HS-27A (cell line): ENCODE measurements around the gene DPYSL3.
"Not testable (repeated sequence)": the region's sequence is repeated elsewhere in the genome, so short reads cannot be mapped to it uniquely, and the experiment has no call there.

ENCODE experiments used
- DNase-seq: peaks from one replicate; pipeline ENCODE4 v3.0.0-alpha.2; 2012; ENCODE audit warnings: low read depth, missing footprints

The DPYSL3 gene

DNA sequence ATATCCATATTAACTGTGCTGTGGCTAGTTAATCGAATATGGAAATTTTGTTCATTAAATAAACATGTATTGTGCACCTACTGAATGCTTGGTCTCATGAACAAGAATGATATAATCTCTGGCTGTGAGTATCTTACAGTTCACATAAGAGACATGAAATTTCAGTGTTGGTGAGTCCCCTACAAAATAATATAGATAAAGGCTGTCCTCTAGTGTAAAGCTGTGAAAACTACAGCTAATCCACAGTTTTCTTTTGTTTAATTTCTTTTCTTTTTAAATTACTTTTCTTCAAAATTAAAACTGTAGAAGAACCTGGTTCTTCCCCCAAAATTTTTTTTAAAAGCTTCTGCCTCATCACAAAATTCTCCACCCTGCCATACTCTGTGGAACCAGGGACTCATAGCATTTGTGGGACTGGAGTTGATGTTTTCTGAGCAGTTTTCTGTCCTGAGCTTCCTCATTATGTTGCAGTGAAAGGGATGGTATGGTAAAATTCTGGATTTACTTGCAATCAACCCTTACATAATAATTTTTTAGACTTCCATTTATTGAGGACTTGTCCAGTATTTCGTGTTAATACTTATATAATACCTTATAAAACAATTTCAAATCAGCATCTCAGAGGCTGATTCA lies 140.0 kb downstream of the DPYSL3 start:
- DNase-seq = no peak

DNA sequence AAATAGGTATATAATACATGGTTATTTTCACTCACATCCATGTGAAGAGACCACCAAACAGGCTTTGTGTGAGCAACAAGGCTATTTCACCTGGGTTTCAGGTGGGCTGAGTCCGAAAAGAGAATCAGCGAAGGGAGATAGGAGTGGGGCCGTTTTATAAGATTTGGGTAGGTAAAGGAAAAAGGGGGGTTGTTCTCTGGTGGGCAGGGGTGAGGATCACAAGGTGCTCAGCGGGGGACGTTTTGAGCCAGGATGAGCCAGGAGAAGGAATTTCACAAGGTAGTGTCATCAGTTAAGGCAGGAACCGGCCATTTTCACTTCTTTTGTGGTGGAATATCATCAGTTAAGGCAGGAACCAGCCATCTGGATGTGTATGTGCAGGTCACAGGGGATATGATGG lies 142.5 kb downstream of the DPYSL3 start:
- DNase-seq = not testable (repeated sequence)

DNA sequence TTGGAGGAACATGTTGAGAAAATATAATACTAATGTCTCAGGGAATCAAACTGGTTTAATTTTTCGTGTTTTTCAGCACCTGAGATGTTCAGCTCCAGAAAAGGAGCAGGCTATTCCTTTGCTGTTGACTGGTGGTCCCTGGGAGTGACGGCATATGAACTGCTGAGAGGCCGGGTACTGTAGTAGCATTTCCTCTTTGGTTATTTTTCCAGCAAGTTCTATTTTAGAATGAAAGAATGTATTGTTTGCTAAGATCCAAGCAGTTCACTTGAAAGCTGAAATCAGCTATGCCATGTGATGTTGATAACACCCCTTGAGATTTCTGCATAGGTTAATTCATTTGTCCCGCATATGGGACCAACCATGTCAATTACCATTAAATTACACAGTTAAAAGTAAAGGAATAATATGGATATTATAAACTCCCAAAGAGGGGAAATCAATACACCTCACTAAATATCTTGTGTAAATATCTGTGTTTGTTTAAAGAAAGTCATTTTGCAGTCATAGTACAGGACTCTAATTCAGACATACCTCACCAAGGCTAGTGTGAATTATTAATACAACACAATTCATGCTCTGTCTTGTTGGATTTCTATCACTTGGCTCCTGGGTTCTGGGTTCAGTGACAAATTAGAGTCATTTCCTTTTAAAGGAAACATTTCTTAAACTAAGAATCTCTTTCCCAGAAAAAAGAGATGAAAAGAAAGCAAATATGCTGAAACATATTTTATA lies 148.3 kb downstream of the DPYSL3 start:
- no peak for DNase-seq

DNA sequence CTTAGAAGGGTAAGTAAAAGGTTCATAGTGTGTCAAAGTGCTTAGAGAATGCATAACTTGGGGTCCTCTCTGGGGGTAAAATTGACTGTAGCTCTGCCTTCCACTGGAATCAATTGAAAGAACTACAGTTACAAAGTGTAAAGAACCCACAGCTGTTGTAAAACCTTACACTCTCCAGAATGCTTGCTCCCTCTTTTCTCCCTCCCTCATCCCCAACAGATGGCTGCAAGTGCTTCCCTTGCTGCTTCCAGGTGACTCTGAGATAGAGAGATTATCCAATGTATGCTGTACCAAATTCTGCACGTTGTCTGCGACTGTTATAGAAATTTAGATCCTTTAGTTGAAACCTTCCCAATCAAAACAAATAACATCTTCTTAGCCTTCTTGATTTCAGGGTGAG lies 149.1 kb downstream of the DPYSL3 start:
- no peak for DNase-seq

DNA sequence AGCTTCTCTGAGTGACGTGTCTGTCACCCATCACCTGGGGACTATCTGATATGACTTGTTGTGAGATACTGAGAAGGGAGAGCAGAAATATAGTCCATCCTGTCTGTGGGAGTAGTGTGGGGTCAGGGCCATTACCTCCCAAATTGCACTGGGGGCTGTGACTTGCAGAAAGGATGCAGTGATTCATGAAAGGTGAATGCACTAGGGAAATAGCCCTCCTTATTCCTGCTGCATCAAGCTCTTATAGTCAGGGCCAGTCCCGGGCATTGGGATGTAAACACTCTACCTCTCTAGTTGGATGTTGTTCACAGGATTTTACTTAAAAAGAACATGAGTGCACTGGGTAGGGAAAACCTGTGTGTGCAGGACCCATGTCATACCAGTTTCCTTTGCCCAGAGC lies 150.3 kb downstream of the DPYSL3 start:
- DNase-seq = no peak

DNA sequence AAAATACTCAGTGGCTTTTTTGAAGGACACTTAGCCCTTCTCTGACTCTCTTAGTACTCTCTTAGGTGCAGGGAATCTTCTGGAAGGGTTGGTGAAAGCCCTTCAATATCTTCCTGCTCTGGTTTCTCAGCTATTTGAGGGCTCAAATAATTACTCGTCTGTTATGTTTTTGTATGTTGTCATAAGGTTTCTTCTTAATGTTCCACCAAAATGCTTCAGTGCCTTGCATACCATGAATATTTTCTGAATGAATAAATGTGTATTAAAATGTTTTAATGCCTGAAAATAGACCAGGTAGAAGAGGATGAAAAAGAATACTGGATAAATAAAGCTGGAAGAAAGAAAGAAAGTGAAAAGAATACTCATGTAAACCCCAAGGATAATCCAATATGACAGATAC lies 150.8 kb downstream of the DPYSL3 start:
- DNase-seq = no peak

DNA sequence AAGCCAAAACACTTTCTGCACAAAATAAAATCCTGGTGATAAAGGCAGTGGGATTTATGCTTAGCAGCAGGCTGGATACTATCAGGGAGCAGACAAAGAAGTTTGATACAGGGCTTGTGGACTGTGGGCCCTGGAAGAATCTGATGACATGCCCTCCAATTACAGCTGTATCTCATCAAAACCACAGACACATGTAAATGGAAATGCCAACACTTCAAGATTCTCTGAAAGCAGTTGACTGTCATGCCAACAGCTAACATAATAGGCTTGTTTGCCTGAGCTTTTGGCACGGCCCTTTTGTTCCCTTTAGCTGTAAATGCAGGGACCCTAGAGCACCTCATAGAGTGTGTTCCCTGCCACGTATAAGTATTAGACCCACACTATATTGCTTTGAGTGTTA lies 160.6 kb downstream of the DPYSL3 start:
- no peak for DNase-seq

DNA sequence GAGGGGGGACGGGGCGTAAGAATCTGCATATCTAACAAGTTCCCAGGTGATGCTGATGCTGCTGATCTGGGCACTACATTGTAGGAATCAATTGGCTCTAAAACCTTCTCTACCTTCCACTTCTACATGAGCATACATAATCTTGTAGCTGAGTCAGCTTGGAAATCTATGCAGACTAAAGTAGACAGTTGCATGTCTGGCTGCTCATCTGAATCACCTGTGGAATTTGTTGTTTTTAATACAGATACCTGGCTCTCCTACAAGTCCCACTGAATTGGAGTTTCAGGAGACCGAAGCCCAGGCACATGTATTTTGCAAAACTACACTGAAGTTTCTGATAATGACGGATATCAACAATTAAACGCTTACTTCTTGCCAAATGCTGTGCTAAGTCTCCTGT lies 161.4 kb downstream of the DPYSL3 start:
- DNase-seq = no peak

DNA sequence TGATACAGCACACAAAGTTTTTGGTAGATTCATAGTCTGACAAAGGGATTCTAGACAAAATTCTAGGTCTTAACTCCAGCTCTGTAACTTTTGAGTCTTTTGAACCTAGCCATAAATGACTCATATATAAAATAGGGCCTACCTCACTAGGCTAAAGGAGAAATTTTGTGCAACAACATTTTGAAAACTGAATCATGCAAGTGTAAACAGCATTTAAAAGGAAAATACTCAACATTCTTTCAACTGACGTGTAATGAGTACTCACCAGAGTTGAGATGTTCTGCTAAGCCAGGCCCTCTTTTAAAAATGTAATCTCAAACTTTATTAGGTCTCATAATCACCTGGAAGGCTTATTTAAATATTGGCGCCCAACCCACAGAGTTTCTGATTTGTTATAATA lies 161.8 kb downstream of the DPYSL3 start:
- no peak for DNase-seq

DNA sequence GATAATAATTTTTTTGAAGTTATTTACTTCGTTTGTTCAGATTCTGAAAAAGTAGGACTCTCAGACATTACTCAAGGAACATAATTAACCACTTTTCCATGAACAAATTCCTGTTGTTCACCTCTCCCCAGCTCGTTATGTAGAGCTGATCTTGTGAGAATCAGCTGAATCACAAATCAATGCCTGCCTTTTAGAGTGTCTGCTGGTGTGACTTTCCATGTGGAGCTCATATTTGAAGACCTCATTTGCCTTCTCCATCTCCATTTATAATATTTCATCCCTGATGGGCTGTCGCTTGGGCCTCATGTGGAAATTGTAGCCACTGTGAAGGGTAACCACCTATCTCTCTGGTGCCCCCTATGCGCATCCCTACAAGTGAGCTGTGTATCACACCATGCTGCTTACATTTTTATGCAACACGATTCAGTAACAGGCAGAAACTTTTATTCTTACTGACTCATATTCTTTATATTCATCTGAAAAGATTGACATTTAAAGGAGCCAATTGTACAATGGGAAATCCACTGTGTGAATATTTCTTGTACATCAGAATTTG lies 163.8 kb downstream of the DPYSL3 start:
- DNase-seq = no peak

DNA sequence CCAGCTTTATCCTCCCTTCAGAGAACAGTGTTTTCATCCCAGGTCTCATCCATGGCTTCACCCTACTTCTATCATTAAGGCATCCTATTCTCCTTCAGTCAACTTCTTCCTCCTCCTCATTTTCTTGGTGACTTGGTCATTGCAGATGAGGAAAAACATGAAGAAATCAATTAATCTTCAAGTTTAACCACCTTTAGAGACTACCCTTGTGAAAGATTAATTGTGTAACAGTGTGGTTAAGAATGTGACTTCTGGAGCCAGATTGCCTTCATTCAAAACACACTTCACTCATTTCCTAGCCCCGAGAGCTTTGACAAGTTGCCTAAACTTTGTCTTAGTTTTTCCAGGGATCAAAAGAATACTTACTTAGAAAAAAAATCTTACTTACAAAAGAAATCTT lies 165.0 kb downstream of the DPYSL3 start:
- DNase-seq = no peak

DNA sequence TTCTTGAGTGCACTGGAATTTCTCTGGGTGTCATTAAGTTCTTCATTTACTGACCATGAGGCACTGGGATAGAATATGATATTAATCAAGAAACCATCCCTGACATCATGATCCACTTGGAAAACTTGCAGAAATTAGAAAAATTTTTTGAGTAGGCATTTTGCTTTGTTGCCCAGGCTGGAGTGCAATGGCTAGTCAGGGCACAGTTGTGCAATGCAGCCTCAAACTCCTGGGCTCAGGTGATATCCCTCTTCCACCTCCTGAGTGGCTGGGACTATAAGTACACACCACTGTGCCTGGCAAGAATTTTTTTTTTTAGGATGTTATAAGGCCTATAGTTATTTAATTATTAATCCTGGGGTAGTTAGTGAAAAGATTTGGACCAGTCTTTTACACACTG lies 168.5 kb downstream of the DPYSL3 start:
- DNase-seq = no peak

DNA sequence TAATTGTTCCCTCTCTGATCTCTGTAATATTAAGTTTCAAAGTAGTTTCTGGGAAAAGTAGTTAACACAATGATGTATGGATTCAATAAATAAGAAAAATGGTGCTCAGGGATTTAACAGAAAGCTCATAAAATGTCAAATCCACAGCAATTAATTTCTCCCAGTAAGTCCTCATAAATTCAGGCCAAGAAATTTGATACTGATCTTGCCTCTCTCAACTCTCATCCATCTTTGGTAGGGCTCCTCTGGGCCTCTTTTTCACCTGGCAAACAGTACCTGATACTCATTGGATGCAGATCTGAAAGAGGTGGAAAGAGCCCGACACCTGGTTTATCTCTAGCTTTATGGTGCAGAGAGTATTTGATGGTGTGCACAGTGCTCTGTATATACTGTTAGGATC lies 168.9 kb downstream of the DPYSL3 start:
- DNase-seq = no peak
